Measurements from ENCODE around the gene GNG14. TPM values are rescaled to one million over a fixed set of nuclear protein-coding genes. Genes with fewer than 3 reads are reported as not detected.

GNG14 gene
- total and polyA plus RNA-seq, 2 of the 13 experiments (the other 11 are each of a cell fraction or from before 2014, with no cell fraction given): not detected

- TF ChIP-seq ZNF24 (IDR thresholded peaks at IDR 0.05) (peak; percentile 48; the same call in 1 of the 2 replicates), ERF (CRISPR knock-in tag; IDR thresholded peaks at IDR 0.05) (peak; percentile 40; the same call in 1 of the 2 replicates), ZNF567 (CRISPR knock-in tag; IDR thresholded peaks at IDR 0.05; ENCODE audit: borderline replicate concordance) (no peak), ZNF430 (CRISPR knock-in tag; IDR thresholded peaks at IDR 0.05) (no peak), SNAPC4 (CRISPR knock-in tag; IDR thresholded peaks at IDR 0.05) (peak; percentile 51; the same call in 1 of the 2 replicates), MTF2 (CRISPR knock-in tag; IDR thresholded peaks at IDR 0.05; ENCODE audit: borderline replicate concordance) (peak; percentile 50; the same call in 1 of the 2 replicates), CC2D1A (CRISPR knock-in tag; IDR thresholded peaks at IDR 0.05) (0 out of 2 replicates have a peak, but pooled peaks have one; percentile 46), ZFP36 (IDR thresholded peaks at IDR 0.05; ENCODE audit: borderline replicate concordance, low read depth, low read length, partially characterized antibody) (no peak), HNRNPLL (IDR thresholded peaks at IDR 0.05; ENCODE audit: low read depth, low read length, poor library complexity, severe bottlenecking) (peak; percentile 40), POLR2A (IDR thresholded peaks at IDR 0.05; ENCODE audit: insufficient read depth in 1 of 2, low read depth in 2 of 2, low read length in 2 of 2) (peak; percentile 66 to 77), THAP11 (CRISPR knock-in tag; IDR thresholded peaks at IDR 0.05) (peak; percentile 94), ZNF329 (CRISPR knock-in tag; IDR thresholded peaks at IDR 0.05; ENCODE audit: low read depth) (0 out of 2 replicates have a peak, but pooled peaks have one; percentile 9), RCOR2 (CRISPR knock-in tag; IDR thresholded peaks at IDR 0.05) (no peak), ZNF788 (CRISPR knock-in tag; IDR thresholded peaks at IDR 0.05; ENCODE audit: borderline replicate concordance) (peak; percentile 60; the same call in 1 of the 2 replicates), ZFP62 (CRISPR knock-in tag; IDR thresholded peaks at IDR 0.05) (no peak), PHF5A (CRISPR knock-in tag; IDR thresholded peaks at IDR 0.05; ENCODE audit: low read depth, unreplicated experiment) (peak; percentile 31), PPARG (CRISPR knock-in tag; conservative IDR thresholded peaks at IDR 0.05) (no peak; the same call in 1 of the 2 replicates), HCFC1 (IDR thresholded peaks at IDR 0.05; ENCODE audit: low read depth, low read length) (peak; percentile 66), E2F5 (CRISPR knock-in tag; conservative IDR thresholded peaks at IDR 0.05) (0 out of 2 replicates have a peak, but pooled peaks have one; percentile 19), RAD51 (IDR thresholded peaks at IDR 0.05; ENCODE audit: borderline replicate concordance) (no peak), ZGPAT (CRISPR knock-in tag; IDR thresholded peaks at IDR 0.05) (peak; percentile 81; the same call in 1 of the 2 replicates), FOXP1 (IDR thresholded peaks at IDR 0.05) (peak; percentile 80), FOXP1 (CRISPR knock-in tag; IDR thresholded peaks at IDR 0.05) (peak; percentile 65; the same call in 1 of the 2 replicates), MIXL1 (CRISPR knock-in tag; IDR thresholded peaks at IDR 0.05) (peak; percentile 31; the same call in 1 of the 2 replicates)
These were observed 18.3 kb upstream of the GNG14 start (continued) for GRCh38 chr19:12669270-12670158.
